HG03139 (cell line): Measurements from ENCODE around the gene SCART1.
"Not testable (repeated sequence)": the region's sequence is repeated elsewhere in the genome, so short reads cannot be mapped to it uniquely, and the experiment has no call there.

Source experiments
- ATAC-seq: cut with Tn5 transposase; IDR thresholded peaks from one replicate; pipeline ENCODE4 v1.9.1; 2021; ENCODE audit not compliant: unreplicated experiment

Gene SCART1

DNA sequence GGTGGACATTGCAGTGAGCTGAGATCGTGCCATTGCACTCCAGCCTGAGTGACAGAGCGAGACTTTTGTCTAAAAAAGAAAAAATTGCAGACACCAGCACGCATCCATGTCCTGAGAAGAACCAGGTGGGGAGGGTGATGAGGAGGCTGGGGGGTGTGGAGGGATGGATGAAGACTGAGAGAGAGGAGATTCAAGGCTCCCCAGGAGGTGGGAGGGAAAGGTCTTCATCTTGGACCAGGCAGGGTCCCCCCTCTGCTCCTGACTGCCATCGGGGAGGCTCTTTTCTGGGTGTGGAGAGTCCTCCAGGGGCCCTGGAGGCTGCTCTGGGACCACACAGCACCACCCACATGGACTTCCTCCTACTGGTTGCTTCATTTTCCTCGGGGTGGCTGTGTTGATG is 1.5 kb downstream of the SCART1 start:
- no peak for ATAC-seq

DNA sequence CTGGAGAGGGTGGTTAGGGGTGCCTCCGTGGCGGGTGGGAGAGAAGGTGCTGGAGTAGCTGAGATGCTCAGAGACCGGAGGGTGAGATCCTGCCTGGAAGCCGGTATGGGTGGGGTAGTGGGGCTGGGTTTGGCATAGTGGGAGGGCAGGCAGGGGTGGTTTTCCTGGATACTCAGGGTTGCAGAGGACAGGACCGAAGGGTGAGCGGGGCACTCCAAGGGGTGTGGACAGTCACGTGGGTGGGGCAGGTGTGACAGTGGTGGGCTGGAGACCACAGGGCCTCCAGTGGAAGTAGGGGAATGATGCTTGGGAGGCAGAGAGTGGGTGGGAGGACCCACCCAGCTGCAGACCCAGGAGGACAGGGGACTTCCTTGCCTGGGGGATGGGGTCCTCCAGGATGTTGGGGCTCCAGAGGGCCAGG is 1.9 kb downstream of the SCART1 start:
- ATAC-seq = no peak

DNA sequence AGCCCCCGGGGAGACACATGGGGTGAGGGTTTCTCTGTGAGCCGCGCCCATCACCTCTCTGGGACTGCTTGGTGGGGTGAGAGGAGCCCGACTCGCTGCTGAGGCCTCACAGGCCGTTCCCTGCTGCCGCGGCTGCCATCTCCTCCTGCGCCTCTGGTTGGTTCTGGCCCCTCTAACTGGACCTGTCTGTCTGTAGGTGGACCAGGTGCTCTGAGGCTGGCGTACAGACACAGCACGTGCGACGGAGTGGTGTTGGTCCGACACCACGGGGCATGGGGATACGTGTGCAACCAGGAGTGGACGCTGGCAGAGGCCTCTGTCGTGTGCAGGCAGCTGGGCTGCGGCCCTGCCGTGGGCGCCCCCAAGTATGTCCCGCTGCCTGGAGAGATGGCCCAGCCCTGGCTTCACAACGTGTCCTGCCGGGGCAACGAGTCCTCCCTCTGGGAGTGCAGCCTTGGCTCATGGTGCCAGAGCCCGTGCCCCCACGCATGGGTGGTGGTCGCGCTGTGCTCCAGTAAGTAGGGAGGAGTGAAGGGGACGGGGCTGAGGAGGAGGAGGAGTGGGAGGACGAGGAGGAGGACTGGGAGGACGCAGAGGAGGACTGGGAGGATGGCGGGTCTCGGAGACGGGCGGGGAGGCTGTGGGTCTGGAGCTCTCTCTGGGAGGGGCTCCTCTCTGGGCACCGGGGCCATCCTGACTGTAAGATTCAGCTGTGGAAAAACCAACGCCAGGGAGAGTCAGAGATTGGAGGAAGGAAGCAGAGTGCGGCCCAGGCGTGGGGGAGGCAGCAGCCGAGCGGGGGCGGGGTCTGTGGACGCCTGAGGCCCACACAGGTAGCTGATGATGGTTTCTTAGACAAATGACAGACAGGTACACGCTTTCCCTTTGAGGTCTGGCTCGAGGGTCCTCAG is 2.6 kb downstream of the SCART1 start:
- no peak for ATAC-seq

DNA sequence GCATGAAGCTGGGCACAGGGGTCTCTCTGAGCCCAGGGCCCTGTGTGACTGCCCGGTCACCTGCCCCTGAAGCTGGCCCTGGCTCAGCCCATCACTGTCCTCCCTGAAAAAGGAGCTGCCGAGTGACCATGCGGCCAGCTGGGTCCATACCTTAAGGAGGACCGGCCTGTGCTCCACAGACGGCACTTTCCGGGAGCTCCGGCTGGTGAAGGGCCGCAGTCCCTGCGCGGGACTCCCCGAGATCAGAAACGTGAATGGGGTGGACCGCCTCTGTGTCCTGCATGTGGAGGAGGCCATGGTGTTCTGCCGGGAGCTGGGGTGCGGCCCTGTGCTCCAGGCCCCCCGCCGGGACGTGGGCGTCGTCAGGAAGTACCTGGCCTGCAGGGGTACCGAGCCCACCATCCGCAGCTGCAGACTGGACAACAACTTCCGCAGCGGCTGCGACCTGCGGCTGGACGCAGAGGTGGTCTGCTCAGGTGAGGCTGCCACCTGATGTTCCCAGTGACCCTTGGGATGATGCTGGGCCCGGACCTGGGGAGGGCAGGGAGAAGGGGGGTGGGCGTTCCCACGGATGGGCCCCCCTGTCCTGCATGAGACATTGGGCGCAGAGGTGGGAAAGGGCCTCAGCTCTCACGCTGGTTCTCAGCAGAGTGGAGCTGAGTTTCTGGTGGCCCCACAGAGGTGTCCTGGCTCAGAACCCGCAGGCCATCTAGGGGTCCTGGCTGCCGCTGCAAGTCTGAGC is 3.5 kb downstream of the SCART1 start:
- ATAC-seq = no peak

DNA sequence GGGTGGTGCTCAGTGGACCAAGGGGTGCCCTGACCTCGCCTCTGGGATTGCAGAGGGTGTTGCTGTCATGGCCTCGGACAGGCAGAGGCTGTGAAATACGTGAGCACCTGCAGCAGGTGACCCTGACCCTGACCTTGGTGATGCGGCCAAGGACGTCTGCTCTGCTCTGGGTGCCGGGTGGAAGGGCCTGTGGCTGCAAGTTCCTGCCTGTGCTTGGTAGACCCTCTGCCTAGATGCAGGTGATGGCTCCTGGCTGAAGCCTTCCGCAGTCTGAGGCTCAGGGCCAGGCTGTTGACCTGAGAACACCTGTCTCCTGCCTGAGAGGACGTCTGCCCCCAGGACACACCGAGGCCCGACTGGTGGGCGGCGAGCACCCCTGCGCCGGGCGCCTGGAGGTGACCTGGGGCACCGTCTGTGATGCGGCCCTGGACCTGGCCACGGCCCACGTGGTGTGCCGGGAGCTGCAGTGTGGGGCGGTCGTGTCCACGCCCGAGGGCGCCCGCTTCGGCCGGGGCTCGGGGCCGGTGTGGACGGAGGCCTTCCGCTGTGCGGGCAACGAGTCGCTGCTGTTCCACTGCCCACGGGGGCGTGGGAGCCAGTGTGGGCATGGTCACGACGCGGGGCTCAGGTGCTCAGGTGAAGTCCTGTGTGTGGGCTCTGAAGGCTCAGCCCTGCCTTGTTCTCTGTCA is 4.4 kb downstream of the SCART1 start:
- ATAC-seq = no peak

DNA sequence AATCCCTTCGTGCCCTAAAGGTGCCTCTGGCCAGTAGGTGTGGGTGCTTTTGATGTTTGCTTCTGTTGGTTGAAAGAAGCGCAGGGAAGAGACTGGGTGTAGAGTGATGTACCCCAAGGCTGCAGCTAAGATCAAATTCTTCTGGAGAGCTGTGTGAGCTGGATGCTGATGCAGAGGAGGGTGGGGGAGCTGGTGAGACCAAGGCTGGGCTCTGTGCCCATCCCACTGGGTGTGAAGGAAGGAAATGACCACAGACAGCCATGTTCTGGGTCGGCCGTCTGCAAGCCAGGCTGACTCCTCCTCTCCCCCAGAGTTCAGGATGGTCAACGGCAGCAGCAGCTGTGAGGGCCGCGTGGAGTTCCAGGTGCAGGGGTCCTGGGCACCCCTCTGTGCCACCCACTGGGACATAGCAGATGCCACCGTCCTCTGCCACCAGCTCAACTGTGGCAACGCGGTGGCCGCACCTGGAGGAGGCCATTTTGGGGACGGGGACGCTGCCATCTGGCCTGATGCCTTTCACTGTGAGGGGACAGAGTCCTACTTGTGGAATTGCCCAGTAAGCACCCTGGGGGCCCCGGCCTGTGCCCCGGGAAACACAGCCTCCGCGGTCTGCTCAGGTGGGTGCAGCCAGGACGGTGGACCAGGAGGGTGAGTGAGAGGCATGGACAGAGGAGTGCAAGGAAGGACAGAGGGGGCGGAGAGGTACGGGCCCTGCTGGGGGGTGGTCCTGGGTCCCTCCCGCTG is 5.1 kb downstream of the SCART1 start:
- ATAC-seq = no peak

DNA sequence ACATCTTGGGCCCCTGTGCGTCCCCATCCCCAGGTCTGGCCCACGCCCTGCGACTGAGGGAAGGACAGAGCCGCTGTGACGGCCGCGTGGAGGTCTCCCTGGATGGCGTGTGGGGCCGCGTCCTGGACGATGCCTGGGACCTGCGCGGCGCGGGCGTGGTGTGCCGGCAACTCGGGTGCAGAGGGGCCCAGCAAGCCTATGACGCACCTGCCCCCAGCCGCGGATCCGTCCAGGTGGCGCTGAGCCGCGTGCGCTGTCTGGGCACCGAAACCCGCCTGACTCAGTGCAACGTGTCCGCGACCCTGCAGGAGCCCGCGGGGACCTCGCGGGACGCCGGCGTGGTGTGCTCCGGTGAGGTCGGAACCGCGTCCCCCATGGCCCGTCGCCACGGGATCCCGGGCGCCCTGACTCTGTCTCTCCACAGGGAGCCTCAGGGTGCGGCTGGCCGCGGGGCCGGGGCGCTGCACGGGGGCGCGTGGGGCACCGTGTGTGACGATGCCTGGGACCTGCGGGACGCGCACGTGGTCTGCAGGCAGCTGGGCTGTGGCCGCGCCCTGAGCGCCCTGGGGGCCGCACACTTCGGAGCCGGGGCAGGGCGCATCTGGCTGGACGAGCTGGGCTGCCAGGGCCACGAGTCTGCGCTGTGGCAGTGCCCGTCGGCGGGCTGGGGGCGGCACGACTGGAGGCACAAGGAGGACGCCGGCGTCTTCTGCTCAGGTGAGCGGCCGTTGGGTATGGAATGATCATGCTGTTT is 5.9 kb downstream of the SCART1 start:
- ATAC-seq = no peak

DNA sequence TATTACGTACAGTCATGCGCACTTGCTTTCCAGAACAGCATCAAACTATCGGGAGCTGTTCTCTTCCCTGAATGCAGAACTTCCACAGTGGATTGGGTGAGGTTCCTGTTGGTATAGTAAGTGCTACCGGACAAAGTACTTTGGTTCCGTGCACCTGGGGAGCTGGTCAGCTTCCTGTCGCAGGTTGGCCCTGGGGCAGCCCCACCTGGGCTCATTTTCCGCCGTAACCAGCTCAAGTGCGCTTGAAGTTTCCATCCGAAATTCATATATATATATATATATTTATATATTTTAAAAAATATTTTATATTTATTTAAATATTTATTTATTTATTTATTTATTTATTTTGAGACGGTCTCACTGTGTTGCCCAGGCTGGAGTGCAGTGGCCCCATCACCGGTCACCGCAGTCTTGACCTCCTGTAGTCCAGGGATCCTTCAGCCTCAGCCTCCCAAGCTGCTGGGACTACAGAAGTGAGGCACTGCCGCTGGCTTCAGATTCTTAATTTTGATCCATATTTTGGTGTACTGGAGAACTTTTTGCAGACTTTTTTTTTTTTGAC is 6.5 kb downstream of the SCART1 start:
- no peak for ATAC-seq

DNA sequence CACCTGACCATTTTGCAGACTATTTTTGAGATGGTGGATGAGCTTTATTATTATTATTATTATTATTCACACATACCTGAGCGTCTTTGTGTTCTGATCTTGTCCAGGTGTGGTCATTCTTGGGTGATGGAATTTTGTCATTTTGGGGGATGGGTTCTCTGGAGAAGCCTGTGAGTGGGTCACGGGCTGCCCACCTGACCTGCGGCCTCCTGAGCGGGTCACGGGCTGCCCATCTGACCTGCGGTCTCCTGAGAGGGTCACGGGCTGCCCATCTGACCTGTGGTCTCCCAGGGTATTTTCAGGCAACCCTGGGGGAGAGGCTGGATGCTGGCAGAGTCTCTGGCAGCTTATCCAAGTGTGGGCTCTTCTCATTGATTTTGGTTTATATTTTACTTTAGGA is 7.3 kb downstream of the SCART1 start:
- ATAC-seq = no peak

DNA sequence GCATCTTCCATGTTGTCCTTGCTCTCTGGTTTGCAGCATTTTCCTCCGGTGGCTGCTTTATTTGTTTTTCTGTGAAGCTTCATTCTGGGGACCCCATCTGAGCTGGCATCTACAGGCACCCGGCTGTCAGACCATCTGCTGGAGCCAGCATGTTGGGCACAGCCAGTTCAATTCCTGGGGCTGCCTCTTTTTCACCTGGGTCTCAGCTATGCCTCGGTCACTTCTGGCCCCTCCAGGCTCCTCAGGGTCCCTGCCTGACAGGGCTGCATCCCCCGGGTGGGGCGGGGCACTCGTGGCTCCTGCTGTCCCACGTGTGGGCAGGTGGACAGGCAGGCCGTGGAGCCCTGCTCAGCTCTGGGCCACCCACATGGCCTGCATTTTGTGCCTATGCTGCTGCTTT is 8.1 kb downstream of the SCART1 start:
- ATAC-seq = no peak

DNA sequence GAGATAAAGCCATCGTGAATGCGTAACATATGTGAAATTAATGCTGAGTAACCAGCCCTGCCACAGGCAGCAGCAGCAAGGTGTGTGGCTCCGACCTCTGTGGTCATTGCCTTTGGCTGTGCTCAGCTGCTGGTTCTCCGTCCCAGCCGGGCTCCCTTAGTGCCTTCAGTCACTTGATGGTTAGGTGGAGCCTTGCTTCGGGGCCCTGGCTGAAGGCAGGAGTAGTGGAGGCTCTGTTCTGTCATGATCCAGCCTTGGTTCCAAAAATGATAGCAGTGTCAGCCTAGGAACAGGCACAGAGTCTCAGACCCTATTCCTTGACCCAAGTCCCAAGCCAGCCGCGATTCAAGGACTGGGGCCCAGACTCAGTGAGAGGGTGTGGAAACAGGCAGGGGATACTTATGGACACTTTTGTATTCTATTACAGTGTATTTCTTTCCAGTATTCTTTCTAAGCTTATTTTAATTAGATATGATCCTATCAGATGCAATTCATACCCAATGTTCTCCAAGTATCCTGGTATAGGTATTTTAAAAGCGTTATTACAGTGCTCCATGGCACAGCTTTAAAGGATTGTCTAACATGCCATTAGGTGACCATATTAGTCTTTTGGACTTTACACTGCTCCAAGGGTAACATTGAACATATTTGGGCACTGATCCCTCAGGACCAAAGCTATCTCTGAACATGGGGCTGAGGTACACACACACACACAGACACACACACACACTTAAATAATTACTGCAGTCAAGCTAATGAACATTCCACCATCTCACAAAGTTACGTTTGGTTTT is 9.0 kb downstream of the SCART1 start:
- ATAC-seq = no peak

DNA sequence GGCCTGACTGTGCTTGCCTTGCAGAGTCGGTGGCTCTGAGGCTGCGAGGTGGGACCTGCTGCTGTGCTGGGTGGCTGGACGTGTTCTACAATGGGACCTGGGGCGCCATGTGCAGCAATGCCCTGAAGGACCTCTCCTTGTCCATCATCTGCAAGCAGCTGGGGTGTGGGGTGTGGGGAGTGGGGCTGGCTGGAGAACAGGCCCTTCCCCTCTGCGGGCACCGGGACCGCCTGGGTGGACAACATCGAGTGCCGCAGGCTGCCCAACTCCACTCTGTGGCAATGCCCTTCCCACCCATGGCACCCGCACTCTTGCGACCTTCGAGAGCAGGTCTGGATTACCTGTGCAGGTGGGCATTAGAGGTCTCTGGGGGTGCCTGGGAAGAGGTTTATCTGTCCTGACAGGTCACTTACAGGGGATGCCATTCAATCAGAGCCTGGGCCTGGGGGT is 10.9 kb downstream of the SCART1 start:
- ATAC-seq = no peak

DNA sequence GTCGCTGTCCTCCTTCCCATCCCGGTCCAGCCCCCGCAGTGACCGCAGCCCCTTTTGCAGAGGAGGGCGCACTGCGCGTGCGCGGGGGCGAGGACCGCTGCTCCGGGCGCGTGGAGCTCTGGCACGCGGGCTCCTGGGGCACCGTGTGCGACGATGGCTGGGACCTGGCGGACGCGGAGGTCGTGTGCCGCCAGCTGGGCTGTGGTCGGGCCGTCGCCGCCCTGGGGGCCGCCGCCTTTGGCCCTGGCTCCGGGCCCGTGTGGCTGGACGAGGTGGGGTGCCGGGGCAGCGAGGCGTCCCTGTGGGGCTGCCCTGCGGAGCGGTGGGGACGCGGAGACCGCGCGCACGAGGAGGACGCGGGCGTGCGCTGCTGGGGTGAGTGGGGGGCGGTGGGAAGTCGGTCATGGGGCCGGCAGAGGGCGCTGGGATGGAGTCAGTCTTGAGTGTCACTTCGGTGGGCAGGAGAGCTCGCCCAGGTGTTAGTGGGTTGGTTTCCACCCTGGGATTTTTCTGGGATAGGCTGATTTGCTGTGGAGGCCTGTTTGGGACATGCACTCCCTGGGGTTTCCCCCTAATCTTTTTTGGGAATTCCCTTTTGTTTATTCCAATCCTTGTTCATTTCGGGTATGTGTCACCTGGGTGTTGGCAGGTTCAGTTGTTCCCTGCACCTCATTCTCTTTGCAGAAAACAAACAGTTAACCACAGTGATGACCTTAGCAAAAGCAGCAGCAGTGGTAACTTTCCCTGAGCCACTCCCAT is 11.6 kb downstream of the SCART1 start:
- ATAC-seq = no peak

DNA sequence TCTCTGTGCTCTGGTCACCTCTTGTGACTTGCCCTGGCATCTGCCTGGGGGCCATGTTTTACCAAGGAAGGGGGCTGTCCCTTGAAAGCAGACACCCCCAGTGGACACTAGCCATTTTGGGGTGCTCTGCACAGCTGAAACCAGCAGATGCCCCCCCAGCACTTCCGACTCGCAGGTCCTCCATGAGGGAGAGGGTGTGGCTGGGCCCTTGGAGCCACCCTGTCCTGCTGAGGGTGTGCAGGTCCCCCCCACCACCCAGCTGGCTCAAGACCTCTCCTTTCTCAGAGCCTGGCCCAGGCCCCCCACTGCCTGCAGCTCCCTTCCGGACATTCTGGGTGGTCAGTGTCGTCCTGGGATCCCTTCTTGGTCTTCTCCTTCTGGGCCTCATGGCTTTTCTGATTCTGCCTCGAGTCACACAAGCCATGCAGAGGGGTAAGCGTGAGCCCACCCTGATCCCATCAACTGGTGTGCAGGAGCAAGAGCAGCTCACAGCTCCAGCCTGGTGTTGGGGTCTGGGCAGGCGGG is 12.3 kb downstream of the SCART1 start:
- ATAC-seq = no peak

DNA sequence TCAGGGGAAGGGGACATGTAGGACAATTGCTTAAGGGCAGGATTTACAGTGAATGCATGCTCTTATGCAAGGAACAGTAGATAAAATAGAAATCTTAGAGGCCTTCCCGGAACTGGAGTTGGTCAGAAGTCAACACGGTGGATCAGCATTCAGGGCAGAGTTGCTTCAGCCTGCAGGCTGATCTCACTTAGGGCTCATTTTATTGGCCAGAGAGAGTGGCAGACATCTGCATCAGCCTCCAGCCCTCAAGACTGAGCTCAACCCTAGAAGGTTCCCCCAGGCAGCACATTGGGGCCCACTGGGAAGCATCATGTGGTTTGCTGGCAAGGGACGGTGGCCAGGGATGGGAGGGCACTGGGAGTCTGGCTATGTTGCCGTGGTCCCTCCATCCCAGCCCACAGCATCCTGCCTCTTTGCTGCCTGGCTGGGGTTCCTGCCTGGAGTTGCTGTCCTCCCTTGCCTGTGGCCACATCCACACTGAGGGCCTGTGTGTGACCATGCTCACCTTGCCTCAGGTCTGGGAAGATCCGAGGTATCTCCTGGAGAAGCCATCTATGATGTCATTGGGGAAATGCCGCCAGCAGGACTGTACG is 13.0 kb downstream of the SCART1 start:
- no peak for ATAC-seq

DNA sequence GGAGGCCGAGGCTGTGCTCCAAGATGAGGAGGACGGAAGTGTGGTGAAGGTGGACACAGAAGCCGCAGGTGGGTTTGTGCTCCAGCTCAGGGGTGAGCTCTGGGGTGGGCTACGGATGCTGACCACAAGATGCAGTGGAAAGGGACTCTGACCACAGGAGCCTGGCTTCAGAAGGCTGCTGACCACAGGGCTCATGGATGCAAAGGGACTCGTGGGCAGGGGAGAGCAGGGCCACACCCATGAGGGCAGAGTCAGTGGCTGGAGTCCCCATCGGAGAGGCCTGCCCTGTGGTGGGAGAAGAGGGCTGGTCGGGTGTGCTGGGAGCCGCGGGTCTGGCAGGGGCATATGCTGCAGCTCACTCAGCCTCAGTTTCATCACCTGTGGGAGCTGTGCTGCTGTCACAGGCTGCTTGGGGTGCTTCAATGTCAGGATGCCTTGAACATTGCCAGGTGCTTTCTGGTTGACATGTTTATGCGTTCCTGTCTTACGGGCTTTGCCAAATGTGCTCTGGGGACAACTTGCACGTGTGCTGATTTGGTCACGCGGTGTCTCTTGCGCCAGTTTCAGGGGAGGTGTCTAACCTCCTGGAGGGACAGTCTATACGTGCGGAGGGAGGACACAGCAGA is 13.7 kb downstream of the SCART1 start:
- ATAC-seq = no peak

DNA sequence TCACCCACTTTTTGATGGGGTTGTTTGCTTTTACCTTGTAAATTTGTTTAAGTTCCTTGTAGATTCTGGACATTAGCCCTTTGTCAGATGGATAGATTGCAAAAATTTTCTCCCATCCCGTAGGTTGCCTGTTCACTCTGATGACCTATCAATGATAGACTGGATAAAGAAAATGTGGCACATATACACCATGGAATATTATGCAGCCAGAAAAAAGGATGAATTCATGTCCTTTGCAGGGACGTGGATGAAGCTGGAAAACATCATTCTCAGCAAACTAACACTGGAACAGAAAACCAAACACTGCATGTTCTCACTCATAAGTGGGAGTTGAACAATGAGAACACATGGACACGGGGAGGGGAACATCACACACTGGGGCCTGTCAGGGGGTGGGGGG is 15.5 kb downstream of the SCART1 start:
- not testable (repeated sequence) for ATAC-seq
